Breast epithelium (tissue), 3 donors: ENCODE data around the gene LYRM2.

Experiments used
- POLR2AphosphoS5 ChIP-seq, 3 donors: sonication (generic); formaldehyde crosslinking; IDR thresholded peaks; one replicate each; pipeline ENCODE4 v1.6.1; 2017; ENCODE audit warnings: antibody characterized with exemption in 3 of 3
- TF ChIP-seq, protein P1 (sequence below), 3 donors: fragments of 450-650 bp; IDR thresholded peaks; one replicate each; pipeline ENCODE4 v1.5.1; 2016 to 2017; ENCODE audit warnings: antibody characterized with exemption in 3 of 3, mild to moderate bottlenecking in 3 of 3, moderate library complexity in 3 of 3

DNA sequence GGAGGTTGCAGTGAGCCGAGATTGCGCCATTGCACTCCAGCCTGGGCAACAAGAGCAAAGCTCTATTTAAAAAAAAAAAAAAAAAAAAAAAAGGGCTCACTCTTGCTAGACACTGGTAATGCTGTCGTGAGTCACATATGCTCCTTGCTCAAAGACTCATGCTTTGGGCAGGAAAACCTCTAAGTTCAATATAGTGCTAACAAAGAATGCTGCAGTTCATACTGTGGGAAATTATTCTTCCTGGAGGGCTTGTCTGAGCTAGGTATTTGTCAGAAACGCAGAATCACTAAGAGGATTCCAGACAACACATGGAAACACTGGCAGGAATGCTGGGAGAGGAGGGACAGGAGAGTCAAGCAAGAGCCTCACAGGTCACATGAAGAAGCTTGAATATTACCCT, 2.3 kb upstream of the LYRM2 start:
- TF ChIP-seq, protein P1, sequence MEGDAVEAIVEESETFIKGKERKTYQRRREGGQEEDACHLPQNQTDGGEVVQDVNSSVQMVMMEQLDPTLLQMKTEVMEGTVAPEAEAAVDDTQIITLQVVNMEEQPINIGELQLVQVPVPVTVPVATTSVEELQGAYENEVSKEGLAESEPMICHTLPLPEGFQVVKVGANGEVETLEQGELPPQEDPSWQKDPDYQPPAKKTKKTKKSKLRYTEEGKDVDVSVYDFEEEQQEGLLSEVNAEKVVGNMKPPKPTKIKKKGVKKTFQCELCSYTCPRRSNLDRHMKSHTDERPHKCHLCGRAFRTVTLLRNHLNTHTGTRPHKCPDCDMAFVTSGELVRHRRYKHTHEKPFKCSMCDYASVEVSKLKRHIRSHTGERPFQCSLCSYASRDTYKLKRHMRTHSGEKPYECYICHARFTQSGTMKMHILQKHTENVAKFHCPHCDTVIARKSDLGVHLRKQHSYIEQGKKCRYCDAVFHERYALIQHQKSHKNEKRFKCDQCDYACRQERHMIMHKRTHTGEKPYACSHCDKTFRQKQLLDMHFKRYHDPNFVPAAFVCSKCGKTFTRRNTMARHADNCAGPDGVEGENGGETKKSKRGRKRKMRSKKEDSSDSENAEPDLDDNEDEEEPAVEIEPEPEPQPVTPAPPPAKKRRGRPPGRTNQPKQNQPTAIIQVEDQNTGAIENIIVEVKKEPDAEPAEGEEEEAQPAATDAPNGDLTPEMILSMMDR (IDR thresholded peaks at IDR 0.05): no peak
- no peak for TF ChIP-seq POLR2AphosphoS5 (IDR thresholded peaks at IDR 0.05)
